CD4-positive, alpha-beta T cell treated with Interleukin-1 beta for 1 hour (primary cell): ENCODE data around the gene THOC7.

ENCODE experiments used
- DNase-seq, 2 donors: peaks; one replicate each; pipeline ENCODE4 v3.0.0-alpha.2; 2020 to 2022

THOC7 gene

GRCh38 chr3:63877737-63878393 is 14.3 kb upstream of the THOC7 start:
- no peak for DNase-seq

DNA sequence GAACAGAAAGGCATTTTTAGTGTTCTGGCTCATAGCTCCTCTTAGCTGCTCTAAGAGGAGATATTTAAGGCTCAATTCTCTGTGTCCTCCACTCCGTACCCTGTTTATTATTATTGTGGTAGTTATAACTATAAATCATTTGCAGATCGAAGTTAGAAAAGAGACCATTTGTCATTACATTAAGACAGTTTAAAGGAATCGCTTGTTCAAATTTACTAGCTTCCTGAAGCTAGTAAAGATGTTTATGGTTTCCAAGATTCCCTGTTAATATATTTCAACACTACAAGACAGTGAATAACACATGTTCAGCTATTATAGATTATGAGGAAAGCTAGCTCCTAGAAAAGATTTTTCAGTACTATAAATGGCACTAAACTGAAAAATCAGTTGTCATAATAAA is 12.7 kb upstream of the THOC7 start:
- no peak for DNase-seq

- no peak for DNase-seq
Observed at GRCh38 chr3:63875510-63875909, 11.9 kb upstream of the THOC7 start.

- DNase-seq: no peak
Observed at GRCh38 chr3:63874769-63875168, 11.2 kb upstream of the THOC7 start.

DNA sequence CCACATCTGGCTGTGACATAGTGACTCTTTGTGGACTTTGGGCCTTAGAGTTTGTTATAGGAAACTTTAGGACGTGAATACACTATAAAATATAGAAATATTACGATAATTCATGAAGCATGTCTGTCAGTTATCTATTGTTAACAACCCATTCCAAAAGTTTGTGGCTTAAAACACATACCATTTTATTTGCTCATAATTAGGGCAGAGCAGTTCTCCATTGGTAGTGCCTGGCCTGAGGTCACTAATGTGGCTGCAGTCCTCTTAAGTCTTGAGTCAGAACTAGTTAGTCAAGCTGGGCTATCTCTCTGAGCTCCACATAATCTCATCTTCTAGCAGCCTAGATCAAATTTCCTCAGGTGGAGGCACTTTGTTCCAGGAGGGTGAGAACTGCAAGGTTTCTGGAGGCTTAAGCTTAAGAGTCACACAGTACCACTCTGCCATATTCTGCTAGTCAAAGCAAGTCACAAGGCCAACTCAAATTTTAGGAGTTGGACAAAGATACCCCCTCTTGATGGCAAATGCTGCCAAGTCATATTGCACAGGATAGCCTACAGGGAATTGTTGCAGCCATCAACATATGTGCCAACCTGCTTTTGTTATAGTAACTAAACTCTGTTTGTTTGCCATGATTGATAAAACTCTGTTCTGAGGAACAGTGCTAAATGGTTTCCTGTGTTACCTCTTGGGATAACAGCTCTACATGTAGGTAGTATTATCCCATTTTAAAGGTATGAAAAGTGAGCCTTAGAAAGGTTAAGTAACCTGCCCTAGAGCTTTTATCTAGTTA is 8.7 kb upstream of the THOC7 start:
- DNase-seq: no peak

- DNase-seq: no peak
Observed at GRCh38 chr3:63870615-63871005, 7.0 kb upstream of the THOC7 start.

GRCh38 chr3:63869940-63870614 is 6.5 kb upstream of the THOC7 start:
- no peak for DNase-seq

DNA sequence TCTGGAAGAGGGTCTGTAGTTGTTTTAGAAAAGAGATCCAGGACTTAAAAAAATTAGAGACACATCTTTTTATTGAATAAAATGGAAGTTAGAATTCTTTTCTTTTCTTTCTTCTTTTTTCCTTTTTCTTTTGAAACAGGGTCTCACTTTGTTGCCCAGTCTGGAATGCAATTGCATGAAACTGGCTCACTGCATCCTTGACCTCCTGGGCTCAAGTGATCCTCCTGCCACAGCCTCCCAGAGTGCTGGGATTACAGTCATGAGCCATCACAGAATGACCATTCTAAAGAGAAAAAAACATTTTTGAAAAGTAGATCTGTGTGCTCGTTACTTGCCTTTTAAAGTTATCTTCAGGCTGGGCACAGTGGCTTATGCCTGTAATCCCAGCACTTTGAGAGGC is 3.6 kb upstream of the THOC7 start:
- no peak for DNase-seq

- DNase-seq: no peak
Observed at GRCh38 chr3:63864965-63865327, 1.3 kb upstream of the THOC7 start.

DNA sequence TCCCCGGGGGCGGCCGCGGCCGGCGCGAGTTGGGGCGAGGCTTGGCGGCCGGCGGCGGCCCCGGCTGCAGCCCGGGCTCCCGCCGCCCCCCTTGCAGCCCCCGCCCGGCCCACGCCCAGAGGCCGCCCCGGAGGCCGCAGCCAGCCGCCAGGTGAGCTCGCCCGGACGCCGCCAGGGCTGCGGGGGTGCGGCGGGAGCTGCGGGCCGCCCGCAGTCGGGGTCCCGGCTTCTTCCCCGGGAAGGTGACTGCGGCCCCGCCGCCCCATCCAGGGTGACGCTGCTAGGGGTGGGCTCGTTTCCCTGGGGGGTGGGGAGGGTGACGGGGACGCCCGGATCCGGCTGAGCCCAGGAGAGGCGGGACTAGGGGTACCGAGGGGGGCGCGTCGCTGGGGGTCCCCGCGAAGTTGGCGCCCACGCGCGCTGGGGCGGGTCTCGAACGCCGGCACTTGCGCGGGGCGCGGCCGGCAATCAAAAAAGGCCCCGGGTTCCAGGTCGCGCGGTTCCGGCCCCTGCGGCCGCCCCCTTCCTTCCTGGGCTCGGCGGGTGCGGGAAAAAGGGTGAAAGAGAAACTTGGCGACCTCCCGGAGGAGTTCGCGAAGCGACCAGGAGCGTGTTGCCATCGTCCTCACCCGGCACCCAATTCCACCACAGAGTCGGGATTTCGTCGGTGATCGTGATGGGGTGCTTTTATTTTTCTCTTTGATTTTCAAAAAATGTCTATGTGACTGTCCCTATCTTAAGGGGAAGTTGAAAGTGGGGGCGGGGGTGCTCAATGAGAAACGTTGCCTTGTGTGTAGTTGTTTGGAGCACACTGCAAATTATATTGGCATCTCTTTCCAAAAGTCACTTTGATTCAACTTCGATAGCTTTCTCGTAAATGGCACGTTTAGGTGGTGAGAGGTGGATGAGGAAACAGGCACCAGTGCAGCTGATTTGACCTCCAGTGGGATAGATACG is 681 bp upstream of the THOC7 start:
- peak; percentile 42 to 44 for DNase-seq

DNA sequence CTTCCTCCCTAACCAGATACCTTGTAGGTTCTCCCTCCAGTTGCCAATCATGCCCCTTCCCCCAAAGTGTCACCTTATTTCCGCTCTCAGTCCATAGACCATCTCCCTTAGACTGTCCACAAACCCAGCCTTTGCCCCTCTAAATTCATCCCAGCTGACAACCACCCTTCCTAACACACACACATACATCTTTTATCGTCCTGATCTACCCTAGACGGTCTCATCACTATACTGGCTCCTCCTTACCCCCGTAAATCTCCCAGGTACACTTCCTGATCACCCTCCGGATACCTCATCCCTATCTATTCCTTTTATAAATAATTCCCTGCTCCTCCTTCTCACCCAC is 828 bp downstream of the THOC7 start:
- no peak for DNase-seq

DNA sequence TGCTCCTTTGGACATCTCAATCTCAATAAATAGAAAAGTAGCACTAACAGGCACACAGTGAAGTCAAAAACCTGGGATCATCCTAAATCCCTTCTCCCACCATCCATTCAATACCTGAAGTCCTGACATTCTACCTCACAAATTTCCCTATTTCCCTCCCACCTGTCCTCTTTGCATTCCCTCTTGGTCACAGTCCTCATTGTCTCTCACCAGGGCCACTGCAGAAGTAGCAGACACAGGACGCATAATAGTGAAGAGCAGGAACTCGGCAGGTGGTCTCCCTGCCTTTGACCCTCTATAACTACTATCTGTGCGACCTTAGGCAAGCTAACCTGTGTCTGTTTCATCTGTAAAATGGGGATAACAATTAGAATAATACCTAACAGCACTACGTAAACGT is 2.3 kb downstream of the THOC7 start:
- no peak for DNase-seq

DNA sequence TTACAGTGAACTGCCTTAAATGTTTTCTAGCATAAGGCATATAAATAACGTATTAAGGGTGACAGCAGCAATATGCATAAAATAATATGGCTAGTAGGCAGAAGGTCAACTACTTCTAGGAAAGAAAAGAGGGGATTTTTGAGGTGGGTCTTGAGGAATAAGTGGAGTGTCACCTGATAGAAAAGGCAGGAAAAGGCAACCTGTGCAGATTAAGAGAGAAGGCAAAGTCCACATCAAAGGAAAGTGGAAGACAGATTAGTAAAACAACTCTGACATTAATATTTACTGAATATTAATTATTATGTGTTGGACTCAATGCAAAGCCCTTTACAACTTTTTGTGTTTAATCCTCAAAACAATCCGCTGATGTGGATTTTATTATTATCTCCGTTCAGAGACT is 2.8 kb downstream of the THOC7 start:
- no peak for DNase-seq

DNA sequence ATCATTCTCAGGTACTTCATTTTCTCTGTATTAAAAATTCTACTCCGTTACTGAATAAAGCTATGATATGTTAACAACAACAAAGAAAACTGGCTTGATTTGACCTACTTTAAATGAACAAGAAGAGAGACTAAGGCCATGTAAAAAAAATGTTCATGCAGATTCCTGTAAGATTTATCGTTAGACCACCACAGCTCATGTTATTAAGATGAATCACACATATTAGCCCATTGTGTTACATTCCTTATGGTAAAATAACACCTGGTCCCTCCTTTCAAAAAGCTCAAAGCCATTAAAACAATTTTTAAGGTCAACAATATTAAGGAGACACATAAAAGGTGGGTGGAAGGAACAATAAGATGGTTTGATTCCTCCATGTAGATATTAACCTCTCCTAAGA is 6.3 kb downstream of the THOC7 start:
- no peak for DNase-seq

GRCh38 chr3:63855333-63855940 is 8.2 kb downstream of the THOC7 start:
- DNase-seq: no peak

- DNase-seq: no peak
Observed at GRCh38 chr3:63853106-63853505, 10.5 kb downstream of the THOC7 start.

- no peak for DNase-seq
Observed at GRCh38 chr3:63851287-63851686, 12.3 kb downstream of the THOC7 start.

GRCh38 chr3:63849175-63849574 is 14.4 kb downstream of the THOC7 start:
- DNase-seq: no peak

- DNase-seq: no peak
Observed at GRCh38 chr3:63847718-63848450, 15.7 kb downstream of the THOC7 start.

DNA sequence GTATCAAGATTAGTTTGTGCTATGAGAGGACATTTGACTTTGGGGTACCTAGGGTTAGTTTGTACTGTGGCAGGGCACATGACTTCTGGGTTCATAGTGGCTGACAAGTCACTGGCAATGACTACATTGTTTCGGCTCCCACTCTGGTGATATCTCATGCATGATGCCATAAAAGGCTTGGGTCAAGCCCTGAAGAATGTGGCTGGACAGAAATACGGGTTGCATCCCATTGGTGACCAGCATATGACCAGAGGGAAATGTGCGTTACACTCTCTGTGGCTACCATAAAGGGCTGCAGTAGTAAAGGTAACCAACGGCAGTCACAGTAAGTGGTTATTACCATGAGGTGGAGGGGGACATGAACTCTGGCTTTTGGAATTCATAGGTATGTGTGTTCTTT is 18.4 kb downstream of the THOC7 start:
- no peak for DNase-seq

- DNase-seq: no peak
Observed at GRCh38 chr3:63842127-63842526, 21.5 kb downstream of the THOC7 start.

DNA sequence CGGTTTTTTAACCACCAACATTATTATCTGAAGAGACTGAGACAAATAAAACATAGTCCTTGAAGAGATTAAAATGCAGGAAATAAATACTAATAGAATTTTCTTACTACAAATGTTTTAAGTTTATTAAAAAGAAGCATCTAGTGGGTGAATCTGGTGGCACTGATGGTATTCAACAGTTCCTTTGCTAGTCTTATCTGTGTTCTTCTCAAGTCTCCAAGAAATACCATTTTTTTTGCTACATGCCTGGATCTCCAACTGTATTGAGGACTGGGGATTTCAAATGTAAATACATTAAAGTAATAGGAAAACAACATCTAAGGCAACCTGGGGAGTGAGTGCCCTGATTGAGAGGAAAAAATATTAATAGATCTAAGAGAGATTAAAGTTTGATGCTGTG is 21.9 kb downstream of the THOC7 start:
- no peak for DNase-seq
